IMR-90 (cell line): ENCODE data around the gene CMA1. TPM values are rescaled to one million over a fixed set of nuclear protein-coding genes. Genes with fewer than 3 reads are reported as not detected.

Source experiments
- ATAC-seq: fragments of 200-7000 bp; cut with Tn5 transposase; 2 replicates; pipeline ENCODE4 v1.9.1; 2020; ENCODE audit warnings: low read depth, mild to moderate bottlenecking, moderate library complexity
- BruUV-seq: library from RNA; stranded (reverse); fragments of 400-500 nt; replicated peaks from 2 replicates; lab custom pipeline; 2021; lab: Mats Ljungman, UMichigan
- CTCF ChIA-PET: fragments of 300-600 bp; formaldehyde crosslinking; extraction: SDS; loops from one replicate; lab custom pipeline; 2021; ENCODE audit warnings: antibody characterized with exemption; lab: Yijun Ruan, JAX
- POLR2A ChIA-PET: fragments of 300-600 bp; sonication (Branson Sonifier 250); formaldehyde crosslinking; loops from one replicate; lab custom pipeline; 2022; ENCODE audit warnings: antibody characterized with exemption; ENCODE audit not compliant: unreplicated experiment; lab: Charles Lee
- DNase-seq: peaks from one replicate; pipeline ENCODE4 v3.0.0; 2013
- H2AFZ ChIP-seq: replicated peaks from 2 replicates; pipeline ENCODE3; 2013; ENCODE audit warnings: low read length, mild to moderate bottlenecking; ENCODE audit not compliant: poor library complexity
- H2AK5ac ChIP-seq: 2 replicates; pipeline ENCODE4 v1.6.1; 2013; ENCODE audit warnings: low read depth, low read length, inconsistent platforms
- H2AK9ac ChIP-seq: replicated peaks from 2 replicates; pipeline ENCODE3; 2013; ENCODE audit warnings: mild to moderate bottlenecking, low read depth, low read length, moderate library complexity; ENCODE audit not compliant: poor library complexity
- H2BK120ac ChIP-seq: 2 replicates; pipeline ENCODE4 v1.6.1; 2013; ENCODE audit warnings: low read depth, low read length, inconsistent platforms
- H2BK15ac ChIP-seq: 3 replicates; pipeline ENCODE4 v1.6.1; 2013; ENCODE audit warnings: low read depth, low read length, inconsistent platforms
- H2BK20ac ChIP-seq: 2 replicates; pipeline ENCODE4 v1.6.1; 2013; ENCODE audit warnings: low read depth, mild to moderate bottlenecking, inconsistent platforms, low read length, moderate library complexity
- H2BK5ac ChIP-seq: 2 replicates; pipeline ENCODE4 v1.6.1; 2013; ENCODE audit warnings: mild to moderate bottlenecking, low read depth, low read length, inconsistent platforms; ENCODE audit not compliant: poor library complexity, severe bottlenecking
- H3K14ac ChIP-seq: replicated peaks from 2 replicates; pipeline ENCODE4 v1.6.1; 2013; ENCODE audit warnings: low read depth, low read length, inconsistent platforms
- H3K18ac ChIP-seq: 2 replicates; pipeline ENCODE4 v1.6.1; 2013; ENCODE audit warnings: low read depth, low read length, control low read depth
- H3K23ac ChIP-seq: 2 replicates; pipeline ENCODE4 v1.6.1; 2013; ENCODE audit warnings: low read depth, low read length, inconsistent platforms
- H3K27ac ChIP-seq: 2 replicates; pipeline ENCODE4 v1.5.1; 2013; ENCODE audit warnings: mild to moderate bottlenecking, control low read depth, low read length; ENCODE audit not compliant: insufficient read depth
- H3K27me3 ChIP-seq: 2 replicates; pipeline ENCODE4 v1.6.1; 2013; ENCODE audit warnings: low read length; ENCODE audit not compliant: control insufficient read depth, insufficient read depth
- H3K36me3 ChIP-seq: 2 replicates; pipeline ENCODE4 v1.6.1; 2013; ENCODE audit warnings: low read length, mixed read lengths; ENCODE audit not compliant: control insufficient read depth, insufficient read depth
- H3K4ac ChIP-seq: 2 replicates; pipeline ENCODE4 v1.6.1; 2013; ENCODE audit warnings: low read depth, low read length, inconsistent platforms
- H3K4me1 ChIP-seq: 2 replicates; pipeline ENCODE4 v1.6.1; 2013; ENCODE audit warnings: low read length, mixed read lengths; ENCODE audit not compliant: control insufficient read depth, insufficient read depth
- H3K4me2 ChIP-seq: 2 replicates; pipeline ENCODE4 v1.6.1; 2013; ENCODE audit warnings: low read depth, mild to moderate bottlenecking, control low read depth, low read length, moderate library complexity
- H3K4me3 ChIP-seq: 2 replicates; pipeline ENCODE4 v1.5.1; 2013; ENCODE audit warnings: low read depth, mild to moderate bottlenecking, control low read depth, low read length, moderate library complexity; ENCODE audit not compliant: insufficient read depth
- H3K56ac ChIP-seq: 2 replicates; pipeline ENCODE4 v1.6.1; 2013; ENCODE audit warnings: low read length, inconsistent platforms; ENCODE audit not compliant: insufficient read depth; ENCODE audit errors: extremely low read depth
- H3K79me1 ChIP-seq, 2 experiments: 2 replicates each; pipeline ENCODE4 v1.6.1; 2013; ENCODE audit warnings: low read length in 2 of 2, inconsistent platforms in 1 of 2, low read depth in 1 of 2
- H3K9ac ChIP-seq: 2 replicates; pipeline ENCODE4 v1.6.1; 2013; ENCODE audit warnings: low read depth, low read length, control low read depth
- H3K9me1 ChIP-seq: 2 replicates; pipeline ENCODE4 v1.6.1; 2013; ENCODE audit warnings: low read length, inconsistent platforms; ENCODE audit not compliant: insufficient read depth
- H3K9me3 ChIP-seq: 2 replicates; pipeline ENCODE4 v1.6.1; 2013; ENCODE audit warnings: low read length; ENCODE audit not compliant: control insufficient read depth, insufficient read depth
- H4K20me1 ChIP-seq: 2 replicates; pipeline ENCODE4 v1.6.1; 2013; ENCODE audit warnings: low read length, inconsistent platforms; ENCODE audit not compliant: insufficient read depth
- H4K5ac ChIP-seq: 2 replicates; pipeline ENCODE4 v1.6.1; 2013; ENCODE audit warnings: mild to moderate bottlenecking, low read depth, low read length, control low read depth
- H4K8ac ChIP-seq, 2 experiments: 2 replicates each; pipeline ENCODE4 v1.6.1; 2013; ENCODE audit warnings: low read depth in 2 of 2, low read length in 2 of 2, control low read depth in 1 of 2, inconsistent platforms in 1 of 2
- H4K91ac ChIP-seq: 2 replicates; pipeline ENCODE4 v1.6.1; 2013; ENCODE audit warnings: low read depth, low read length, inconsistent platforms; ENCODE audit not compliant: insufficient read depth
- BHLHE40 ChIP-seq: fragments of 150-350 bp; IDR thresholded peaks from 2 replicates; pipeline ENCODE4 v1.6.1; 2016; ENCODE audit warnings: mild to moderate bottlenecking, low read depth, low read length
- RAD21 ChIP-seq: IDR thresholded peaks from 2 replicates; pipeline ENCODE4 v1.6.1; 2012; ENCODE audit warnings: low read length, improper control_type of control experiment
- RFX5 ChIP-seq: IDR thresholded peaks from 2 replicates; pipeline ENCODE4 v1.8.0; 2012; ENCODE audit warnings: low read depth, mild to moderate bottlenecking, low read length, moderate library complexity
- dilution Hi-C: fragments of 300-500 bp; cut with HindIII; formaldehyde crosslinking; loops from one replicate; pipeline ENCODE4 v1.14.3; 2018; ENCODE audit warnings: low sequenced_read_pairs; ENCODE audit not compliant: unreplicated experiment
- in situ Hi-C: fragments of 300-500 bp; cut with MboI; formaldehyde crosslinking; loops from 3 replicates; pipeline ENCODE4 v1.14.3; 2019; ENCODE audit warnings: low sequenced_read_pairs, inconsistent platforms, mixed read lengths
- intact Hi-C: fragments of 100-400 bp; cut with micrococcal nuclease; formaldehyde crosslinking; loops from 2 replicates; pipeline ENCODE4 v1.10.0; 2022
- polyA plus RNA-seq, 3 experiments: library from polyadenylated mRNA; depleted of rRNA; stranded (reverse); fragments of >200 nt; gene quantifications; 2 replicates each; pipeline ENCODE4 v1.2.3, GENCODE V29; 2012; ENCODE audit warnings: low replicate concordance in 1 of 3
- total RNA-seq: library from RNA; depleted of rRNA; stranded (reverse); fragments of >200 nt; gene quantifications from 2 replicates; pipeline ENCODE4 v1.2.3, GENCODE V29; 2012; rRNA removed
- TF ChIP-seq, protein P1 (sequence below): fragments of 150-350 bp; IDR thresholded peaks from 2 replicates; pipeline ENCODE4 v1.6.1; 2017; ENCODE audit warnings: mild to moderate bottlenecking, antibody characterized with exemption, low read length, low read depth

The CMA1 gene
- total and polyA plus RNA-seq, 2 of the 4 experiments (the other 2 are of a cell fraction): not detected

GRCh38 chr14:24456980-24457379 lies 51.1 kb downstream of the CMA1 start:
- Histone ChIP-seq H4K20me1 (no peaks in the 10 kb centered on the region), H2BK120ac (no peak overlapping the region), H4K91ac (no peak overlapping the region), H3K27me3 (no peaks in the 10 kb centered on the region), H3K4me3 (no peak overlapping the region), H2BK20ac (no peak overlapping the region), H2BK15ac (no peak overlapping the region), H3K4me1 (no peaks in the 10 kb centered on the region), H3K4me2 (no peak overlapping the region), H2BK5ac (no peak overlapping the region), H3K27ac (no peak overlapping the region), H3K23ac (no peak overlapping the region), H2AK9ac (no peak overlapping the region), H3K79me1 (no peaks in the 10 kb centered on the region), H3K9me1 (no peaks in the 10 kb centered on the region), H2AFZ (no peak overlapping the region), H4K5ac (no peak overlapping the region), H3K36me3 (no peaks in the 10 kb centered on the region), H3K4ac (no peak overlapping the region), H2AK5ac (no peak overlapping the region), H3K9ac (no peak overlapping the region), H4K8ac (no peak overlapping the region), H3K18ac (no peak overlapping the region), H3K14ac (no peak overlapping the region), H3K56ac (no peak overlapping the region), H3K9me3 (0 out of 2 replicates have a peak, but pooled peaks cover 2% of the 10 kb centered on the region)
- in situ Hi-C loops (no loop called here), intact Hi-C loops (no loop called here), dilution Hi-C loops (no loop called here)
- BruUV-seq: no TSS peak
- TF ChIP-seq, protein P1, sequence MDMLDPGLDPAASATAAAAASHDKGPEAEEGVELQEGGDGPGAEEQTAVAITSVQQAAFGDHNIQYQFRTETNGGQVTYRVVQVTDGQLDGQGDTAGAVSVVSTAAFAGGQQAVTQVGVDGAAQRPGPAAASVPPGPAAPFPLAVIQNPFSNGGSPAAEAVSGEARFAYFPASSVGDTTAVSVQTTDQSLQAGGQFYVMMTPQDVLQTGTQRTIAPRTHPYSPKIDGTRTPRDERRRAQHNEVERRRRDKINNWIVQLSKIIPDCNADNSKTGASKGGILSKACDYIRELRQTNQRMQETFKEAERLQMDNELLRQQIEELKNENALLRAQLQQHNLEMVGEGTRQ: no peak
- TF ChIP-seq RAD21 (no peak), BHLHE40 (no peak), RFX5 (no peak)
- ChIA-PET POLR2A (no interaction called here), CTCF (no interaction called here)
- DNase-seq (no peak), ATAC-seq (no peak)

Other genes with a start within 250 kb of the CMA1 start
- 0.56 and 0.72 TPM in 2 replicates for gene TGM1, start 245.1 kb downstream of the CMA1 start, total RNA-seq
- gene TGM1, start 245.1 kb downstream of the CMA1 start, polyA plus RNA-seq (2012; rRNA removed): 2.7 and 3.3 TPM in 2 replicates
- 25.6 and 27.2 TPM in 2 replicates for gene RABGGTA, start 236.7 kb downstream of the CMA1 start, total RNA-seq
- gene RABGGTA, start 236.7 kb downstream of the CMA1 start, polyA plus RNA-seq (2012; rRNA removed): 55.6 and 64.0 TPM in 2 replicates
- 13.1 and 15.8 TPM in 2 replicates for gene DHRS1, start 208.5 kb downstream of the CMA1 start, total RNA-seq
- gene DHRS1, start 208.5 kb downstream of the CMA1 start, polyA plus RNA-seq (2012; rRNA removed): 34.7 and 38.6 TPM in 2 replicates
- 22.5 and 25.8 TPM in 2 replicates for gene NOP9, start 208.4 kb downstream of the CMA1 start, total RNA-seq
- gene NOP9, start 208.4 kb downstream of the CMA1 start, polyA plus RNA-seq (2012; rRNA removed): 11.7 and 11.8 TPM in 2 replicates
- gene CIDEB, start 200.3 kb downstream of the CMA1 start, total RNA-seq: under 0.01 TPM in 2 replicates
- gene CIDEB, start 200.3 kb downstream of the CMA1 start, polyA plus RNA-seq (2012; rRNA removed): 0.19 TPM in 2 replicates
- gene LTB4R2, start 198.1 kb downstream of the CMA1 start, total RNA-seq: 0.56 and 0.72 TPM in 2 replicates
- 1.7 and 2.0 TPM in 2 replicates for gene LTB4R2, start 198.1 kb downstream of the CMA1 start, polyA plus RNA-seq (2012; rRNA removed)
- gene LTB4R, start 196.8 kb downstream of the CMA1 start, total RNA-seq: 0.18 and 0.28 TPM in 2 replicates
- gene LTB4R, start 196.8 kb downstream of the CMA1 start, polyA plus RNA-seq (2012; rRNA removed): 2.3 TPM in 2 replicates
- not detected in 2 replicates for gene ADCY4, start 173.2 kb downstream of the CMA1 start, total RNA-seq
- gene ADCY4, start 173.2 kb downstream of the CMA1 start, polyA plus RNA-seq (2012; rRNA removed): 0.04 TPM in 1 of 2 replicates, not detected in the other
- not detected in 2 replicates for gene RIPK3, start 168.3 kb downstream of the CMA1 start, total RNA-seq
- gene RIPK3, start 168.3 kb downstream of the CMA1 start, polyA plus RNA-seq (2012; rRNA removed): 0.09 TPM in 1 of 2 replicates, not detected in the other
- 13.6 and 15.6 TPM in 2 replicates for gene NFATC4, start 140.1 kb downstream of the CMA1 start, total RNA-seq
- gene NFATC4, start 140.1 kb downstream of the CMA1 start, polyA plus RNA-seq (2012; rRNA removed): 35.8 and 38.4 TPM in 2 replicates
- gene NYNRIN, start 109.3 kb downstream of the CMA1 start, total RNA-seq: 1.7 and 2.2 TPM in 2 replicates
- gene NYNRIN, start 109.3 kb downstream of the CMA1 start, polyA plus RNA-seq (2012; rRNA removed): 5.3 and 5.4 TPM in 2 replicates
- gene CBLN3, start 78.6 kb downstream of the CMA1 start, total RNA-seq: 0.56 and 0.72 TPM in 2 replicates
- gene CBLN3, start 78.6 kb downstream of the CMA1 start, polyA plus RNA-seq (2012; rRNA removed): 3.9 and 4.5 TPM in 2 replicates
- 22.8 and 24.4 TPM in 2 replicates for gene KHNYN, start 78.3 kb downstream of the CMA1 start, total RNA-seq
- 16.1 and 18.9 TPM in 2 replicates for gene KHNYN, start 78.3 kb downstream of the CMA1 start, polyA plus RNA-seq (2012; rRNA removed)
- 5.0 and 7.5 TPM in 2 replicates for gene SDR39U1, start 65.5 kb downstream of the CMA1 start, total RNA-seq
- 46.3 and 50.4 TPM in 2 replicates for gene SDR39U1, start 65.5 kb downstream of the CMA1 start, polyA plus RNA-seq (2012; rRNA removed)
- not detected in 2 replicates for gene CTSG, start 68.0 kb upstream of the CMA1 start, total RNA-seq
- not detected in 2 replicates for gene CTSG, start 68.0 kb upstream of the CMA1 start, polyA plus RNA-seq (2012; rRNA removed)
- gene GZMH, start 101.4 kb upstream of the CMA1 start, total RNA-seq: not detected in 2 replicates
- not detected in 2 replicates for gene GZMH, start 101.4 kb upstream of the CMA1 start, polyA plus RNA-seq (2012; rRNA removed)
- gene GZMB, start 125.9 kb upstream of the CMA1 start, total RNA-seq: not detected in 2 replicates
- not detected in 2 replicates for gene GZMB, start 125.9 kb upstream of the CMA1 start, polyA plus RNA-seq (2012; rRNA removed)